SK-N-SH (cell line): ENCODE results near the gene PANK4. TPM values are rescaled to one million over a fixed set of nuclear protein-coding genes. Genes with fewer than 3 reads are reported as not detected.

Source experiments
- CTCF ChIA-PET: fragments of 300-600, 350-600 bp; formaldehyde crosslinking; extraction: SDS; loops from one replicate; lab custom pipeline; 2021; lab: Yijun Ruan, JAX
- POLR2A ChIA-PET: fragments of 350-600 bp; sonication (Branson Sonifier 250); formaldehyde crosslinking; extraction: SDS; loops from one replicate; lab custom pipeline; 2020; ENCODE audit warnings: antibody characterized with exemption, inconsistent platforms; lab: Yijun Ruan, JAX
- DNase-seq: peaks from one replicate; pipeline ENCODE4 v3.0.0; 2012
- H2AFZ ChIP-seq: fragments of 200-600 bp; sonication (generic); 2 replicates; pipeline ENCODE4 v1.8.1; 2016; ENCODE audit warnings: antibody characterized with exemption, mild to moderate bottlenecking, low read depth
- H3F3A ChIP-seq: fragments of 200-600 bp; sonication (generic); replicated peaks from 2 replicates; pipeline ENCODE3; 2016; ENCODE audit warnings: antibody characterized with exemption, mild to moderate bottlenecking; ENCODE audit not compliant: insufficient read depth
- H3K27ac ChIP-seq, 2 experiments: fragments of 200-500 bp in 1 of 2; fragments of 200-600 bp in 1 of 2; sonication (Bioruptor generic) in 1 of 2; sonication (generic), shearing (Covaris generic) in 1 of 2; 2 replicates each; pipeline versions ENCODE4 v1.5.1 to v1.6.1; 2014 to 2016; ENCODE audit warnings: low read depth in 2 of 2, inconsistent platforms in 1 of 2, low read length in 1 of 2, mild to moderate bottlenecking in 1 of 2, mixed read lengths in 1 of 2
- H3K27me3 ChIP-seq: fragments of 200-600 bp; sonication (generic), shearing (Covaris generic); 2 replicates; pipeline ENCODE4 v1.6.1; 2016; ENCODE audit warnings: mixed run types; ENCODE audit not compliant: insufficient read depth
- H3K36me3 ChIP-seq, 2 experiments: fragments of 200-500 bp in 1 of 2; fragments of 200-600 bp in 1 of 2; sonication (Bioruptor generic) in 1 of 2; sonication (generic) in 1 of 2; replicated peaks in 1 of 2; 2 replicates each; pipeline versions ENCODE3 to v1.5.1; 2014 to 2016; ENCODE audit warnings: low read length in 1 of 2, mild to moderate bottlenecking in 1 of 2; ENCODE audit not compliant: insufficient read depth in 2 of 2, control insufficient read depth in 1 of 2
- H3K4me1 ChIP-seq, 2 experiments: fragments of 200-500 bp in 1 of 2; fragments of 200-600 bp in 1 of 2; sonication (Bioruptor generic) in 1 of 2; sonication (generic), shearing (Covaris generic) in 1 of 2; 2 replicates each; pipeline versions ENCODE4 v1.5.1 to v1.6.1; 2014 to 2016; ENCODE audit warnings: low read depth in 1 of 2, low read length in 1 of 2, mixed run types in 1 of 2; ENCODE audit not compliant: insufficient read depth in 2 of 2, control insufficient read depth in 1 of 2
- H3K4me2 ChIP-seq: fragments of 200-600 bp; sonication (generic), shearing (Covaris generic); 2 replicates; pipeline ENCODE4 v1.6.1; 2017; ENCODE audit warnings: mixed run types
- H3K4me3 ChIP-seq, 2 experiments: fragments of 200-500 bp in 1 of 2; fragments of 200-600 bp in 1 of 2; sonication (Bioruptor generic) in 1 of 2; sonication (generic), shearing (Covaris generic) in 1 of 2; 2 replicates each; pipeline versions ENCODE4 v1.5.1 to v1.8.1; 2014 to 2016; ENCODE audit warnings: low read depth in 2 of 2, inconsistent platforms in 1 of 2, low read length in 1 of 2, mild to moderate bottlenecking in 1 of 2, mixed read lengths in 1 of 2, moderate library complexity in 1 of 2
- H3K79me2 ChIP-seq: fragments of 200-600 bp; sonication (generic); 2 replicates; pipeline ENCODE4 v1.8.1; 2017; ENCODE audit warnings: mild to moderate bottlenecking; ENCODE audit not compliant: insufficient read depth
- H3K9ac ChIP-seq: fragments of 200-600 bp; sonication (generic); 2 replicates; pipeline ENCODE4 v1.6.1; 2017; ENCODE audit warnings: mixed run types
- H3K9me2 ChIP-seq: fragments of 200-600 bp; sonication (generic); 2 replicates; pipeline ENCODE4 v1.6.1; 2017; ENCODE audit warnings: mixed run types
- H3K9me3 ChIP-seq: fragments of 200-600 bp; sonication (generic); 2 replicates; pipeline ENCODE4 v1.6.1; 2017; ENCODE audit warnings: mixed run types, mild to moderate bottlenecking, moderate library complexity
- H4K20me1 ChIP-seq: fragments of 200-600 bp; sonication (generic); 2 replicates; pipeline ENCODE4 v1.6.1; 2017; ENCODE audit warnings: mild to moderate bottlenecking, mixed run types; ENCODE audit not compliant: insufficient read depth
- CHD2 ChIP-seq: fragments of 150-350 bp; IDR thresholded peaks from 2 replicates; pipeline ENCODE4 v1.6.1; 2018; ENCODE audit warnings: low read length; ENCODE audit not compliant: partially characterized antibody
- CTCF ChIP-seq: fragments of 200-600 bp; sonication (generic); IDR thresholded peaks from 2 replicates; pipeline ENCODE4 v1.6.1; 2017; ENCODE audit warnings: antibody characterized with exemption, mild to moderate bottlenecking, moderate library complexity
- EZH2phosphoT487 ChIP-seq: fragments of 200-600 bp; sonication (generic); IDR thresholded peaks from 2 replicates; pipeline ENCODE4 v1.6.1; 2017; ENCODE audit warnings: low read depth, mixed run types, mild to moderate bottlenecking, antibody characterized with exemption, moderate library complexity, borderline replicate concordance
- GABPA ChIP-seq: IDR thresholded peaks from 2 replicates; pipeline ENCODE4 v1.4.0; 2012; ENCODE audit warnings: low read depth, mild to moderate bottlenecking
- MAX ChIP-seq: IDR thresholded peaks from 2 replicates; pipeline ENCODE4 v1.4.0; 2012; ENCODE audit warnings: low read depth
- PBX3 ChIP-seq: IDR thresholded peaks from 2 replicates; pipeline ENCODE4; 2012
- RAD21 ChIP-seq: IDR thresholded peaks from 2 replicates; pipeline ENCODE4 v1.6.1; 2012; ENCODE audit warnings: mild to moderate bottlenecking, low read length
- REST ChIP-seq: IDR thresholded peaks from 2 replicates; pipeline ENCODE4 v1.6.1; 2012; ENCODE audit warnings: mild to moderate bottlenecking, low read depth, low read length, moderate library complexity
- TCF12 ChIP-seq: IDR thresholded peaks from 2 replicates; pipeline ENCODE4 v1.4.0; 2012
- TEAD4 ChIP-seq: IDR thresholded peaks from 2 replicates; pipeline ENCODE4 v1.4.0; 2012; ENCODE audit warnings: mild to moderate bottlenecking, borderline replicate concordance; ENCODE audit not compliant: insufficient read depth
- USF2 ChIP-seq: fragments of 150-350 bp; IDR thresholded peaks from 2 replicates; pipeline ENCODE4 v1.6.1; 2017; ENCODE audit warnings: antibody characterized with exemption, low read length, low read depth, borderline replicate concordance
- YY1 ChIP-seq: IDR thresholded peaks from 2 replicates; pipeline ENCODE4 v1.4.0; 2012; ENCODE audit warnings: low read depth, mild to moderate bottlenecking
- ZBTB33 ChIP-seq: IDR thresholded peaks from 2 replicates; pipeline ENCODE4 v1.4.0; 2012; ENCODE audit warnings: low read depth, borderline replicate concordance
- WGBS: methylation state at CpG from one replicate; pipeline ENCODE4 v1.1.6; 2017; ENCODE audit warnings: low lambda C conversion rate; 5-methylcytosine and 5-hydroxymethylcytosine counted together
- polyA plus RNA-seq, 3 experiments: library from polyadenylated mRNA; depleted of rRNA; stranded (reverse); fragments of >200 nt; gene quantifications; 2 replicates each; pipeline ENCODE4 v1.2.3, GENCODE V29; 2012

PANK4 gene
- polyA plus RNA-seq, 1 of the 3 experiments (the other 2 are of a cell fraction) = 16.6 TPM

- Histone ChIP-seq H3K27ac (no peak overlapping the region), H3K4me2 (no peak overlapping the region), H4K20me1 (no peaks in the 10 kb centered on the region), H3K4me1 (no peaks in the 10 kb centered on the region; a peak in 1 of 4 replicates), H3F3A (no peaks in the 10 kb centered on the region), H3K9ac (no peak overlapping the region), H2AFZ (no peak overlapping the region), H3K79me2 (no peaks in the 10 kb centered on the region), H3K36me3 (no peaks in the 10 kb centered on the region), H3K27me3 (no peaks in the 10 kb centered on the region), H3K9me2 (no peaks in the 10 kb centered on the region), H3K9me3 (no peaks in the 10 kb centered on the region), H3K4me3 (no peak overlapping the region)
- TF ChIP-seq YY1 = no peak
- TF ChIP-seq USF2 = no peak
- TF ChIP-seq CTCF = no peak
- TF ChIP-seq TEAD4 = no peak
- no peak for TF ChIP-seq TCF12
- TF ChIP-seq CHD2 = no peak
- no peak for TF ChIP-seq GABPA
- TF ChIP-seq RAD21 = no peak
- TF ChIP-seq MAX = no peak
- no peak for TF ChIP-seq PBX3
- 56% methylated on average over 10 of the region's 14 CpGs for WGBS
- no peak for DNase-seq
- CTCF ChIA-PET = interaction anchor here (0.9 to 1.3 kb wide), 4 partner anchors 10 to 75 kb away, joined by 3 to 5 read pairs (median 4); no protein-coding TSS in a partner anchor
- POLR2A ChIA-PET = interaction anchor here (0.7 kb wide), 1 partner anchor 17 kb away, joined by 4 read pairs; no protein-coding TSS in a partner anchor
These were observed 36.8 kb downstream of the PANK4 start for GRCh38 chr1:2489615-2490014.

- no peak for TF ChIP-seq REST
- TF ChIP-seq EZH2phosphoT487 = no peak
- TF ChIP-seq MAX = no peak
- no peak for TF ChIP-seq YY1
- no peak for TF ChIP-seq ZBTB33
- Histone ChIP-seq H3K9me2 (no peaks in the 10 kb centered on the region), H3F3A (no peaks in the 10 kb centered on the region), H3K27me3 (no peaks in the 10 kb centered on the region), H3K9me3 (no peaks in the 10 kb centered on the region), H4K20me1 (no peaks in the 10 kb centered on the region), H3K79me2 (no peaks in the 10 kb centered on the region), H3K9ac (no peak overlapping the region), H2AFZ (no peak overlapping the region), H3K4me1 (no peaks in the 10 kb centered on the region; a peak in 1 of 4 replicates), H3K36me3 (no peaks in the 10 kb centered on the region), H3K27ac (no peak overlapping the region), H3K4me2 (no peak overlapping the region), H3K4me3 (no peak overlapping the region)
- no peak for DNase-seq
- CTCF ChIA-PET = interaction anchor here (1.2 to 1.3 kb wide), 2 partner anchors 9 to 26 kb away, joined by 3 to 4 read pairs; no protein-coding TSS in a partner anchor
- POLR2A ChIA-PET = no interaction called here
- 26% methylated on average over 2 of the region's 2 CpGs for WGBS
These were observed 37.7 kb downstream of the PANK4 start for GRCh38 chr1:2488688-2489087.
